Chondrocyte (in vitro differentiated cells): ENCODE measurements around the gene LARGE1. TPM values are rescaled to one million over a fixed set of nuclear protein-coding genes. Genes with fewer than 3 reads are reported as not detected.

Experiments used
- DNase-seq: peaks from one replicate; pipeline ENCODE4 v3.0.0; 2021; ENCODE audit warnings: mixed read lengths, low spot score
- H3K27ac Mint-ChIP-seq: one replicate; pipeline ENCODE4 v1.8.0; 2021; ENCODE audit warnings: mild to moderate bottlenecking, moderate library complexity, mixed read lengths; ENCODE audit not compliant: unreplicated experiment
- H3K27me3 Mint-ChIP-seq: 2 replicates; pipeline ENCODE4 v1.8.0; 2021; ENCODE audit warnings: low read depth, mixed read lengths
- H3K36me3 Mint-ChIP-seq: 2 replicates; pipeline ENCODE4 v1.8.0; 2021; ENCODE audit warnings: low read depth, mixed read lengths
- H3K4me1 Mint-ChIP-seq: 2 replicates; pipeline ENCODE4 v1.8.0; 2021; ENCODE audit warnings: low read depth, mild to moderate bottlenecking, mixed read lengths
- H3K4me3 Mint-ChIP-seq: one replicate; pipeline ENCODE4 v1.8.0; 2021; ENCODE audit warnings: mild to moderate bottlenecking, moderate library complexity, mixed read lengths; ENCODE audit not compliant: unreplicated experiment
- H3K9me3 Mint-ChIP-seq: 2 replicates; pipeline ENCODE4 v1.8.0; 2021; ENCODE audit warnings: low read depth, mixed read lengths
- CTCF ChIP-seq: fragments of 200-600 bp; sonication (generic); IDR thresholded peaks from 2 replicates; pipeline ENCODE4 v1.5.0; 2021; ENCODE audit warnings: antibody characterized with exemption, mild to moderate bottlenecking, moderate library complexity
- total RNA-seq: library from RNA; stranded (reverse); gene quantifications from 3 replicates; pipeline ENCODE4 v1.2.1, GENCODE V29; 2021

Gene LARGE1
- total RNA-seq, 1 donor from 2014 or later = 21.3 TPM

GRCh38 chr22:33785283-33785968 is 134.8 kb downstream of the LARGE1 start:
- Mint-ChIP-seq H3K36me3 (peaks cover 6% of the 10 kb centered on the region), H3K27me3 (no peaks in the 10 kb centered on the region), H3K4me1 (peaks cover 25% of the 10 kb centered on the region), H3K27ac (no peak overlapping the region), H3K4me3 (no peak overlapping the region), H3K9me3 (peaks cover 13% of the 10 kb centered on the region)
- no peak for DNase-seq
- TF ChIP-seq CTCF = no peak

- Mint-ChIP-seq H3K4me1 (peaks cover 23% of the 10 kb centered on the region), H3K36me3 (no peaks in the 10 kb centered on the region), H3K27ac (no peak overlapping the region), H3K27me3 (no peaks in the 10 kb centered on the region), H3K4me3 (no peak overlapping the region), H3K9me3 (no peaks in the 10 kb centered on the region)
- no peak for DNase-seq
- TF ChIP-seq CTCF = no peak
Observed at GRCh38 chr22:33781411-33781810, 138.9 kb downstream of the LARGE1 start.

GRCh38 chr22:33780531-33781136 is 139.6 kb downstream of the LARGE1 start:
- DNase-seq = no peak
- Mint-ChIP-seq H3K4me1 (peaks cover 19% of the 10 kb centered on the region), H3K4me3 (no peak overlapping the region), H3K36me3 (no peaks in the 10 kb centered on the region), H3K27me3 (no peaks in the 10 kb centered on the region), H3K9me3 (no peaks in the 10 kb centered on the region), H3K27ac (no peak overlapping the region)
- TF ChIP-seq CTCF = no peak

GRCh38 chr22:33779243-33779642 is 141.0 kb downstream of the LARGE1 start:
- H3K27ac Mint-ChIP-seq = no peak overlapping the region

GRCh38 chr22:33776491-33776890 is 143.8 kb downstream of the LARGE1 start:
- no peak for DNase-seq
- Mint-ChIP-seq H3K4me1 (peaks cover 15% of the 10 kb centered on the region), H3K4me3 (no peak overlapping the region), H3K9me3 (no peaks in the 10 kb centered on the region), H3K27ac (no peak overlapping the region), H3K27me3 (no peaks in the 10 kb centered on the region), H3K36me3 (no peaks in the 10 kb centered on the region)
- TF ChIP-seq CTCF = no peak

More at GRCh38 chr22:33779243-33779642, 141.0 kb downstream of the LARGE1 start:
- no peak for DNase-seq
- Mint-ChIP-seq H3K27me3 (no peaks in the 10 kb centered on the region), H3K4me3 (no peak overlapping the region), H3K9me3 (no peaks in the 10 kb centered on the region), H3K4me1 (peaks cover 14% of the 10 kb centered on the region), H3K36me3 (no peaks in the 10 kb centered on the region)
- TF ChIP-seq CTCF = no peak
